B cell (primary cell): ENCODE results near the gene OASL. TPM values are rescaled to one million over a fixed set of nuclear protein-coding genes. Genes with fewer than 3 reads are reported as not detected.

Experiments used
- ATAC-seq: fragments of 200-7000 bp; cut with Tn5 transposase; one replicate; pipeline ENCODE4 v1.10.0; 2021; ENCODE audit warnings: low read depth, mild to moderate bottlenecking, moderate number of reproducible peaks, moderate library complexity
- CTCF ChIA-PET: fragments of 350-600 bp; sonication (Branson Sonifier 250); formaldehyde crosslinking; loops from one replicate; lab custom pipeline; 2021; ENCODE audit warnings: antibody characterized with exemption, inconsistent platforms; lab: Charles Lee
- POLR2A ChIA-PET: fragments of 350-600 bp; sonication (Branson Sonifier 250); formaldehyde crosslinking; loops from one replicate; lab custom pipeline; 2021; ENCODE audit warnings: antibody characterized with exemption; lab: Charles Lee
- DNase-seq: peaks from one replicate; pipeline ENCODE4 v3.0.0; 2013
- H2AFZ ChIP-seq: 2 replicates; pipeline ENCODE4 v1.6.1; 2012; ENCODE audit warnings: mild to moderate bottlenecking, low read depth, low read length; ENCODE audit not compliant: insufficient read depth, poor library complexity, severe bottlenecking
- H3K27ac ChIP-seq, 2 donors: 1 replicate in 1 of 2; 2 replicates in 1 of 2; pipeline ENCODE4 v1.5.1; 2012 to 2013; ENCODE audit warnings: low read length in 2 of 2, mild to moderate bottlenecking in 2 of 2, moderate library complexity in 1 of 2
- H3K27me3 ChIP-seq, 4 experiments: fragments of 200-600 bp in 1 of 4; sonication (generic) in 1 of 4; replicated peaks in 1 of 4; 1 replicate in 2 of 4; 2 replicates in 2 of 4; pipeline versions ENCODE4 v1.6.1 to v1.7.0; 2013 to 2016; ENCODE audit warnings: low read length in 3 of 4, mild to moderate bottlenecking in 2 of 4, mixed read lengths in 1 of 4, moderate library complexity in 1 of 4; ENCODE audit not compliant: insufficient read depth in 4 of 4, control insufficient read depth in 3 of 4; ENCODE audit errors: control extremely low read depth in 1 of 4
- H3K36me3 ChIP-seq, 2 experiments: replicated peaks in 1 of 2; 1 replicate in 1 of 2; 2 replicates in 1 of 2; pipeline versions ENCODE4 v1.6.1 to v1.7.1; 2013; ENCODE audit warnings: low read length in 1 of 2; ENCODE audit not compliant: insufficient read depth in 2 of 2, control insufficient read depth in 1 of 2; ENCODE audit errors: control extremely low read depth in 1 of 2, extremely low read depth in 1 of 2
- H3K4me1 ChIP-seq, 2 donors: fragments of 200-600 bp in 1 of 2; sonication (generic) in 1 of 2; 1 replicate in 1 of 2; 2 replicates in 1 of 2; pipeline versions ENCODE4 v1.5.1 to v1.6.1; 2013 to 2017; ENCODE audit warnings: low read length in 2 of 2; ENCODE audit not compliant: control insufficient read depth in 2 of 2, insufficient read depth in 2 of 2
- H3K4me2 ChIP-seq: replicated peaks from 2 replicates; pipeline ENCODE3; 2012; ENCODE audit warnings: mild to moderate bottlenecking, low read depth, low read length; ENCODE audit not compliant: poor library complexity, severe bottlenecking
- H3K4me3 ChIP-seq, 5 experiments: fragments of 200-600 bp in 1 of 5; sonication (generic) in 1 of 5; 1 replicate in 3 of 5; 2 replicates in 2 of 5; pipeline versions ENCODE4 v1.5.1 to v1.7.0; 2011 to 2016; ENCODE audit warnings: low read length in 4 of 5, mild to moderate bottlenecking in 4 of 5, low read depth in 2 of 5, control low read depth in 1 of 5, moderate library complexity in 1 of 5; ENCODE audit not compliant: insufficient read depth in 1 of 5; ENCODE audit errors: control extremely low read depth in 1 of 5, extremely low read depth in 1 of 5
- H3K79me2 ChIP-seq: fragments of 200-600 bp; sonication (generic); one replicate; pipeline ENCODE4 v1.6.0; 2016; ENCODE audit warnings: low read length; ENCODE audit not compliant: control insufficient read depth, insufficient read depth
- H3K9ac ChIP-seq: fragments of 200-600 bp; sonication (generic); 2 replicates; pipeline ENCODE4 v1.6.1; 2017; ENCODE audit warnings: mild to moderate bottlenecking, low read length, moderate library complexity
- H3K9me3 ChIP-seq, 3 donors: one replicate each; pipeline versions ENCODE4 v1.6.1 to v1.7.1; 2013; ENCODE audit warnings: low read length in 2 of 3; ENCODE audit not compliant: control insufficient read depth in 2 of 3, insufficient read depth in 1 of 3; ENCODE audit errors: control extremely low read depth in 1 of 3
- H4K20me1 ChIP-seq: 2 replicates; pipeline ENCODE4 v1.6.0; 2012; ENCODE audit warnings: mild to moderate bottlenecking, low read length; ENCODE audit not compliant: insufficient read depth, control insufficient read depth, poor library complexity, severe bottlenecking
- H3K27ac Mint-ChIP-seq: one replicate; pipeline ENCODE4 v1.8.0; 2021; ENCODE audit warnings: mixed read lengths
- H3K27me3 Mint-ChIP-seq: one replicate; pipeline ENCODE4 v1.8.0; 2021; ENCODE audit warnings: mixed read lengths
- H3K4me1 Mint-ChIP-seq: one replicate; pipeline ENCODE4 v1.8.0; 2021; ENCODE audit warnings: mixed read lengths
- H3K4me3 Mint-ChIP-seq: one replicate; pipeline ENCODE4 v1.8.0; 2021; ENCODE audit warnings: mixed read lengths
- H3K9me3 Mint-ChIP-seq: one replicate; pipeline ENCODE4 v1.8.0; 2022; ENCODE audit warnings: mixed read lengths; ENCODE audit not compliant: insufficient read depth
- CTCF ChIP-seq: fragments of 200-600 bp; IDR thresholded peaks from one replicate; pipeline ENCODE4 v1.8.0; 2022; ENCODE audit warnings: antibody characterized with exemption, mild to moderate bottlenecking
- EZH2 ChIP-seq: IDR thresholded peaks from 2 replicates; pipeline ENCODE4 v1.6.1; 2012; ENCODE audit warnings: borderline replicate concordance, low read depth, mild to moderate bottlenecking, moderate library complexity, low read length; ENCODE audit not compliant: insufficient read depth, poor library complexity, severe bottlenecking
- WGBS: methylation state at CpG from one replicate; pipeline ENCODE4 v1.1.5; 2013; ENCODE audit warnings: missing lambda C conversion rate; ENCODE audit not compliant: insufficient coverage; 5-methylcytosine and 5-hydroxymethylcytosine counted together
- intact Hi-C: fragments of 100-400 bp; cut with micrococcal nuclease; formaldehyde crosslinking; loops from one replicate; pipeline ENCODE4 v1.10.0; 2022
- polyA plus RNA-seq: library from polyadenylated mRNA; depleted of rRNA; stranded (reverse); fragments of >200 nt; gene quantifications from 2 replicates; pipeline ENCODE4 v1.2.3, GENCODE V29; 2012
- total RNA-seq, 2 donors: library from RNA; stranded (reverse); fragments of 120-200 nt in 1 of 2; gene quantifications; 1 replicate in 1 of 2; 2 replicates in 1 of 2; pipeline versions ENCODE4 v1.2.3 to v1.2.4, GENCODE V29; 2013 to 2022

The OASL gene
- total and polyA plus RNA-seq, 2 donors (not counting 1 experiment from before 2014, with no cell fraction given) = 0.18 to 1.1 TPM

- H3K4me3 Mint-ChIP-seq = no peak overlapping the region
These were observed 13.4 kb downstream of the OASL start for GRCh38 chr12:121025442-121026226.

More at GRCh38 chr12:121025442-121026226, 13.4 kb downstream of the OASL start:
- H3K27ac Mint-ChIP-seq = no peak overlapping the region
- H3K4me1 Mint-ChIP-seq = no peaks in the 10 kb centered on the region
- Histone ChIP-seq H2AFZ (no peak overlapping the region), H3K4me1 (no peaks in the 10 kb centered on the region), H3K27me3 (peaks cover 0 to 9% (median 0%) of the 10 kb centered on the region in 4 experiments), H3K36me3 (no peaks in the 10 kb centered on the region), H3K79me2 (no peaks in the 10 kb centered on the region), H3K27ac (no peak overlapping the region), H4K20me1 (no peaks in the 10 kb centered on the region), H3K9me3 (no peaks in the 10 kb centered on the region), H3K4me2 (no peak overlapping the region), H3K4me3 (no peak overlapping the region), H3K9ac (no peak overlapping the region)
- 99% methylated on average over 8 of the region's 11 CpGs for WGBS
- DNase-seq (no peak), ATAC-seq (no peak)
- TF ChIP-seq EZH2 (no peak), CTCF (no peak)
- intact Hi-C loops = no loop called here
- H3K27me3 Mint-ChIP-seq = peaks cover 19% of the 10 kb centered on the region
- POLR2A ChIA-PET = interaction anchor here (0.5 kb wide), 1 partner anchor 474 kb away, joined by 3 read pairs; no protein-coding TSS in a partner anchor
- H3K9me3 Mint-ChIP-seq = no peaks in the 10 kb centered on the region
- CTCF ChIA-PET = no interaction called here
